Liver (tissue), 9 donors: ENCODE results near the gene ANKRD31. TPM values are rescaled to one million over a fixed set of nuclear protein-coding genes. Genes with fewer than 3 reads are reported as not detected.

ENCODE experiments used
- DNase-seq: peaks from one replicate; pipeline ENCODE4 v3.0.0-alpha.2; 2017; ENCODE audit warnings: low spot score
- H3K27ac ChIP-seq, 2 donors: one replicate each; pipeline ENCODE4 v1.7.0; 2013; ENCODE audit warnings: inconsistent platforms in 2 of 2, low read length in 2 of 2, control low read depth in 1 of 2, low read depth in 1 of 2, mild to moderate bottlenecking in 1 of 2
- H3K27me3 ChIP-seq, 4 donors: one replicate each; pipeline versions ENCODE4 v1.6.1 to v1.7.0; 2013; ENCODE audit warnings: low read length in 3 of 4, inconsistent platforms in 1 of 4, mild to moderate bottlenecking in 1 of 4, moderate library complexity in 1 of 4; ENCODE audit not compliant: control insufficient read depth in 4 of 4, insufficient read depth in 4 of 4
- H3K36me3 ChIP-seq, 4 donors: one replicate each; pipeline versions ENCODE4 v1.6.1 to v1.7.0; 2013; ENCODE audit warnings: low read length in 3 of 4, mild to moderate bottlenecking in 3 of 4, low read depth in 1 of 4, moderate library complexity in 1 of 4; ENCODE audit not compliant: control insufficient read depth in 4 of 4, insufficient read depth in 3 of 4
- H3K4me1 ChIP-seq, 4 donors: one replicate each; pipeline versions ENCODE4 v1.6.1 to v1.7.0; 2013; ENCODE audit warnings: low read length in 3 of 4, mild to moderate bottlenecking in 3 of 4, moderate library complexity in 1 of 4; ENCODE audit not compliant: control insufficient read depth in 4 of 4, insufficient read depth in 4 of 4
- H3K4me3 ChIP-seq, 3 donors: one replicate each; pipeline versions ENCODE4 v1.6.1 to v1.7.0; 2013; ENCODE audit warnings: low read length in 3 of 3, control low read depth in 1 of 3, low read depth in 1 of 3, mild to moderate bottlenecking in 1 of 3
- H3K9ac ChIP-seq, 2 donors: one replicate each; pipeline ENCODE4 v1.7.0; 2013; ENCODE audit warnings: low read length in 2 of 2, mild to moderate bottlenecking in 2 of 2, moderate library complexity in 2 of 2, control low read depth in 1 of 2, low read depth in 1 of 2
- H3K9me3 ChIP-seq, 4 donors: one replicate each; pipeline versions ENCODE4 v1.6.1 to v1.7.0; 2013; ENCODE audit warnings: low read length in 3 of 4; ENCODE audit not compliant: control insufficient read depth in 4 of 4
- EGR1 ChIP-seq, 2 donors: IDR thresholded peaks; 2 replicates each; pipeline ENCODE4 v1.6.1; 2016 to 2018; ENCODE audit warnings: antibody characterized with exemption in 2 of 2, low read depth in 2 of 2
- FOXA1 ChIP-seq: IDR thresholded peaks from 2 replicates; pipeline ENCODE4 v1.6.1; 2016; ENCODE audit warnings: antibody characterized with exemption
- FOXA2 ChIP-seq: IDR thresholded peaks from 2 replicates; pipeline ENCODE4 v1.6.1; 2016; ENCODE audit warnings: antibody characterized with exemption
- GABPA ChIP-seq, 2 donors: IDR thresholded peaks in 1 of 2; conservative IDR thresholded peaks in 1 of 2; 2 replicates each; pipeline ENCODE4 v1.6.1; 2016; ENCODE audit warnings: antibody characterized with exemption in 2 of 2, mild to moderate bottlenecking in 1 of 2, moderate library complexity in 1 of 2
- HNF4A ChIP-seq, 2 donors: conservative IDR thresholded peaks; 2 replicates each; pipeline ENCODE4 v1.6.1; 2016; ENCODE audit warnings: antibody characterized with exemption in 2 of 2, mild to moderate bottlenecking in 2 of 2
- HNF4G ChIP-seq: IDR thresholded peaks from 2 replicates; pipeline ENCODE4 v1.6.1; 2016; ENCODE audit warnings: antibody characterized with exemption
- JUND ChIP-seq, 2 donors: IDR thresholded peaks; 2 replicates each; pipeline ENCODE4 v1.6.1; 2016; ENCODE audit warnings: antibody characterized with exemption in 2 of 2
- NR2F2 ChIP-seq: IDR thresholded peaks from 2 replicates; pipeline ENCODE4 v1.6.1; 2016; ENCODE audit warnings: antibody characterized with exemption
- RAD21 ChIP-seq, 2 donors: IDR thresholded peaks; 2 replicates each; pipeline ENCODE4 v1.6.1; 2016; ENCODE audit warnings: antibody characterized with exemption in 2 of 2, mild to moderate bottlenecking in 2 of 2
- SP1 ChIP-seq: IDR thresholded peaks from 2 replicates; pipeline ENCODE4 v1.6.1; 2018; ENCODE audit warnings: antibody characterized with exemption, mild to moderate bottlenecking
- TAF1 ChIP-seq: conservative IDR thresholded peaks from 2 replicates; pipeline ENCODE4 v1.6.1; 2016; ENCODE audit warnings: antibody characterized with exemption, mild to moderate bottlenecking
- YY1 ChIP-seq: IDR thresholded peaks from 2 replicates; pipeline ENCODE4 v1.6.1; 2016; ENCODE audit warnings: antibody characterized with exemption, mild to moderate bottlenecking
- WGBS: extraction: QIAGEN DNeasy Blood & Tissue Kit; methylation state at CpG from one replicate; pipeline ENCODE4 v1.1.7; 2013; 5-methylcytosine and 5-hydroxymethylcytosine counted together
- polyA plus RNA-seq, 2 donors: library from polyadenylated mRNA; stranded (reverse) in 1 of 2; unstranded in 1 of 2; fragments of 200-250 nt in 1 of 2; fragments of >200 nt in 1 of 2; fragmentation: Nextera tagmentation in 1 of 2; extraction: Ambion mirVana in 1 of 2; gene quantifications; one replicate each; pipeline versions ENCODE4 v1.2.1 to v1.2.3, GENCODE V29; 2013 to 2015
- total RNA-seq, 2 donors: library from RNA; depleted of rRNA; stranded (reverse); fragments of >200 nt; gene quantifications; one replicate each; pipeline ENCODE4 v1.2.3, GENCODE V29; 2014
- TF ChIP-seq, protein P1 (sequence below): IDR thresholded peaks from 2 replicates; pipeline ENCODE4 v1.6.1; 2016; ENCODE audit warnings: antibody characterized with exemption
- TF ChIP-seq, protein P2 (sequence below): IDR thresholded peaks from 2 replicates; pipeline ENCODE4 v1.6.1; 2016; ENCODE audit warnings: antibody characterized with exemption
- TF ChIP-seq, protein P3 (sequence below): IDR thresholded peaks from 2 replicates; pipeline ENCODE4 v1.6.1; 2016; ENCODE audit warnings: antibody characterized with exemption
- TF ChIP-seq, protein P4 (sequence below): fragments of 150-350 bp; IDR thresholded peaks from 2 replicates; pipeline ENCODE4 v1.5.1; 2017; ENCODE audit warnings: improper control_type of control experiment, low read depth, low read length; ENCODE audit not compliant: missing input control
- TF ChIP-seq, protein P5 (sequence below): IDR thresholded peaks from 2 replicates; pipeline ENCODE4 v1.6.1; 2016; ENCODE audit warnings: antibody characterized with exemption, mild to moderate bottlenecking
- donor health status: healthy.
- donor health status: healthy.
- donor health status: healthy.
- donor health status: healthy.
- donor health status: healthy.

The ANKRD31 gene
- total and polyA plus RNA-seq, 4 donors: 0.03 to 0.08 (median 0.04) TPM

DNA sequence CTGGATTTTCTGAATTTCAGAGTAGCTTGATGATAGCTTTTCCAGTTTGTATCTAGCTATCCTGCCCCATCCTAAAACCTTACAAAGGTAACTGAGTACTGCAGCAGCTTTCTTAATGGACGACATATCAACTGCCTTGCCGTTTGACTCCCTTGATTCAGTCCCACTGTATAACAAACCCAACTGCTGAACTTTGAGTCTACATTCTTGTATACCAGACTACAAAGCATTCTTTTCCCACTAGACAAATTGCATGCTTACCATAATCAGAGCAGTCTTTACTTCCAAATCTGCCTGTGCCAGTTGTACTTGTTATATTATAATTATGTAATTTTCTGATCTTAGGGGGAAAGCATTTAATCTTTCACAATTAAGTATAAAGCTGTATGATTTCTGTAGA is 47.3 kb downstream of the ANKRD31 start:
- no peak overlapping the region for H3K4me3 ChIP-seq
- no peaks in the 10 kb centered on the region for H3K27me3 ChIP-seq
- no peaks in the 10 kb centered on the region for H3K9me3 ChIP-seq
- no peaks in the 10 kb centered on the region for H3K36me3 ChIP-seq
- no peaks in the 10 kb centered on the region for H3K4me1 ChIP-seq
- no peak overlapping the region for H3K9ac ChIP-seq
- 76% methylated on average over 2 of the region's 2 CpGs for WGBS
- no peak overlapping the region for H3K27ac ChIP-seq
- no peak for TF ChIP-seq HNF4G
- TF ChIP-seq, protein P1, sequence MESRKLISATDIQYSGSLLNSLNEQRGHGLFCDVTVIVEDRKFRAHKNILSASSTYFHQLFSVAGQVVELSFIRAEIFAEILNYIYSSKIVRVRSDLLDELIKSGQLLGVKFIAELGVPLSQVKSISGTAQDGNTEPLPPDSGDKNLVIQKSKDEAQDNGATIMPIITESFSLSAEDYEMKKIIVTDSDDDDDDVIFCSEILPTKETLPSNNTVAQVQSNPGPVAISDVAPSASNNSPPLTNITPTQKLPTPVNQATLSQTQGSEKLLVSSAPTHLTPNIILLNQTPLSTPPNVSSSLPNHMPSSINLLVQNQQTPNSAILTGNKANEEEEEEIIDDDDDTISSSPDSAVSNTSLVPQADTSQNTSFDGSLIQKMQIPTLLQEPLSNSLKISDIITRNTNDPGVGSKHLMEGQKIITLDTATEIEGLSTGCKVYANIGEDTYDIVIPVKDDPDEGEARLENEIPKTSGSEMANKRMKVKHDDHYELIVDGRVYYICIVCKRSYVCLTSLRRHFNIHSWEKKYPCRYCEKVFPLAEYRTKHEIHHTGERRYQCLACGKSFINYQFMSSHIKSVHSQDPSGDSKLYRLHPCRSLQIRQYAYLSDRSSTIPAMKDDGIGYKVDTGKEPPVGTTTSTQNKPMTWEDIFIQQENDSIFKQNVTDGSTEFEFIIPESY: no peak
- TF ChIP-seq, protein P2, sequence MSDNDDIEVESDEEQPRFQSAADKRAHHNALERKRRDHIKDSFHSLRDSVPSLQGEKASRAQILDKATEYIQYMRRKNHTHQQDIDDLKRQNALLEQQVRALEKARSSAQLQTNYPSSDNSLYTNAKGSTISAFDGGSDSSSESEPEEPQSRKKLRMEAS: no peak
- TF ChIP-seq, protein P3, sequence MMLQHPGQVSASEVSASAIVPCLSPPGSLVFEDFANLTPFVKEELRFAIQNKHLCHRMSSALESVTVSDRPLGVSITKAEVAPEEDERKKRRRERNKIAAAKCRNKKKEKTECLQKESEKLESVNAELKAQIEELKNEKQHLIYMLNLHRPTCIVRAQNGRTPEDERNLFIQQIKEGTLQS: no peak
- TF ChIP-seq, protein P4, sequence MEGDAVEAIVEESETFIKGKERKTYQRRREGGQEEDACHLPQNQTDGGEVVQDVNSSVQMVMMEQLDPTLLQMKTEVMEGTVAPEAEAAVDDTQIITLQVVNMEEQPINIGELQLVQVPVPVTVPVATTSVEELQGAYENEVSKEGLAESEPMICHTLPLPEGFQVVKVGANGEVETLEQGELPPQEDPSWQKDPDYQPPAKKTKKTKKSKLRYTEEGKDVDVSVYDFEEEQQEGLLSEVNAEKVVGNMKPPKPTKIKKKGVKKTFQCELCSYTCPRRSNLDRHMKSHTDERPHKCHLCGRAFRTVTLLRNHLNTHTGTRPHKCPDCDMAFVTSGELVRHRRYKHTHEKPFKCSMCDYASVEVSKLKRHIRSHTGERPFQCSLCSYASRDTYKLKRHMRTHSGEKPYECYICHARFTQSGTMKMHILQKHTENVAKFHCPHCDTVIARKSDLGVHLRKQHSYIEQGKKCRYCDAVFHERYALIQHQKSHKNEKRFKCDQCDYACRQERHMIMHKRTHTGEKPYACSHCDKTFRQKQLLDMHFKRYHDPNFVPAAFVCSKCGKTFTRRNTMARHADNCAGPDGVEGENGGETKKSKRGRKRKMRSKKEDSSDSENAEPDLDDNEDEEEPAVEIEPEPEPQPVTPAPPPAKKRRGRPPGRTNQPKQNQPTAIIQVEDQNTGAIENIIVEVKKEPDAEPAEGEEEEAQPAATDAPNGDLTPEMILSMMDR: no peak
- TF ChIP-seq SP1: no peak
- no peak for TF ChIP-seq GABPA (IDR thresholded peaks at IDR 0.05 in 1 of 2, conservative IDR thresholded peaks at IDR 0.05 in 1 of 2)
- no peak for DNase-seq

DNA sequence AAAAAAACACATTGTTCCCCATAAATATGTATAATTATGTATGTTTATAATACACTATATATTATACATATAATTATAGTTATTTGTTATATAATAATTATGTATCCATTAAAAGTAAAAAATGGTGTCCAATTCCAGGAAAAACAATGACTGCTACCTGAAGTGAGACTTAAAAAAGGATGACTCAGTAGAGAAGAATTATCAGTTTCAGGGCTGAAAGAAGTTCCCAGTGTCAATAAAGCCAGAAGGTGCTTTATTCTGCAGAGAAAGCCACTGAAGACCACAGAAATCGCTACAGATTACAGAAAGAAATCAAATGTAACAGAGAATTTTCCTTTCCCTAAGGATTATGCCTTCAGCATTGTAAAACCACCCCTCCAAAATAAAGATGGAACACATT is 50.9 kb downstream of the ANKRD31 start:
- Histone ChIP-seq H3K4me3 (no peak overlapping the region), H3K27ac (no peak overlapping the region), H3K9me3 (no peaks in the 10 kb centered on the region), H3K4me1 (no peaks in the 10 kb centered on the region), H3K36me3 (no peaks in the 10 kb centered on the region), H3K27me3 (no peaks in the 10 kb centered on the region), H3K9ac (no peak overlapping the region)
- TF ChIP-seq SP1: no peak
- no peak for TF ChIP-seq EGR1 (IDR thresholded peaks at IDR 0.05; ENCODE audit: low read depth in 2 of 2)
- TF ChIP-seq YY1: no peak
- TF ChIP-seq, protein P1: no peak
- no peak for TF ChIP-seq GABPA (IDR thresholded peaks at IDR 0.05 in 1 of 2, conservative IDR thresholded peaks at IDR 0.05 in 1 of 2)
- no peak for TF ChIP-seq NR2F2
- no peak for TF ChIP-seq FOXA1
- TF ChIP-seq, protein P4: no peak
- TF ChIP-seq, protein P5, sequence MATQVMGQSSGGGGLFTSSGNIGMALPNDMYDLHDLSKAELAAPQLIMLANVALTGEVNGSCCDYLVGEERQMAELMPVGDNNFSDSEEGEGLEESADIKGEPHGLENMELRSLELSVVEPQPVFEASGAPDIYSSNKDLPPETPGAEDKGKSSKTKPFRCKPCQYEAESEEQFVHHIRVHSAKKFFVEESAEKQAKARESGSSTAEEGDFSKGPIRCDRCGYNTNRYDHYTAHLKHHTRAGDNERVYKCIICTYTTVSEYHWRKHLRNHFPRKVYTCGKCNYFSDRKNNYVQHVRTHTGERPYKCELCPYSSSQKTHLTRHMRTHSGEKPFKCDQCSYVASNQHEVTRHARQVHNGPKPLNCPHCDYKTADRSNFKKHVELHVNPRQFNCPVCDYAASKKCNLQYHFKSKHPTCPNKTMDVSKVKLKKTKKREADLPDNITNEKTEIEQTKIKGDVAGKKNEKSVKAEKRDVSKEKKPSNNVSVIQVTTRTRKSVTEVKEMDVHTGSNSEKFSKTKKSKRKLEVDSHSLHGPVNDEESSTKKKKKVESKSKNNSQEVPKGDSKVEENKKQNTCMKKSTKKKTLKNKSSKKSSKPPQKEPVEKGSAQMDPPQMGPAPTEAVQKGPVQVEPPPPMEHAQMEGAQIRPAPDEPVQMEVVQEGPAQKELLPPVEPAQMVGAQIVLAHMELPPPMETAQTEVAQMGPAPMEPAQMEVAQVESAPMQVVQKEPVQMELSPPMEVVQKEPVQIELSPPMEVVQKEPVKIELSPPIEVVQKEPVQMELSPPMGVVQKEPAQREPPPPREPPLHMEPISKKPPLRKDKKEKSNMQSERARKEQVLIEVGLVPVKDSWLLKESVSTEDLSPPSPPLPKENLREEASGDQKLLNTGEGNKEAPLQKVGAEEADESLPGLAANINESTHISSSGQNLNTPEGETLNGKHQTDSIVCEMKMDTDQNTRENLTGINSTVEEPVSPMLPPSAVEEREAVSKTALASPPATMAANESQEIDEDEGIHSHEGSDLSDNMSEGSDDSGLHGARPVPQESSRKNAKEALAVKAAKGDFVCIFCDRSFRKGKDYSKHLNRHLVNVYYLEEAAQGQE: no peak
- TF ChIP-seq HNF4G: no peak
- TF ChIP-seq FOXA2: no peak
- TF ChIP-seq, protein P2: no peak
- no peak for TF ChIP-seq HNF4A (conservative IDR thresholded peaks at IDR 0.05)
- TF ChIP-seq, protein P3: no peak
- no peak for TF ChIP-seq JUND (IDR thresholded peaks at IDR 0.05)
- TF ChIP-seq RAD21 (IDR thresholded peaks at IDR 0.05): no peak
- no peak for TF ChIP-seq TAF1
- no peak for DNase-seq
- WGBS: 90% methylated on average over 1 of the region's 1 CpG
